Measurements from ENCODE around the gene MAN1C1.
"Not testable (repeated sequence)": the region's sequence is repeated elsewhere in the genome, so short reads cannot be mapped to it uniquely, and the experiment has no call there.

MAN1C1 gene

GRCh38 chr1:25698252-25698651 is 81.7 kb downstream of the MAN1C1 start:
- DNase-seq (ENCODE audit: low spot score): no peak

GRCh38 chr1:25699059-25699458 is 82.5 kb downstream of the MAN1C1 start:
- DNase-seq (ENCODE audit: low spot score): not testable (repeated sequence)

GRCh38 chr1:25699500-25700143 is 83.0 kb downstream of the MAN1C1 start:
- no peak for DNase-seq (ENCODE audit: low spot score)

GRCh38 chr1:25700144-25700523 is 83.5 kb downstream of the MAN1C1 start:
- no peak for DNase-seq (ENCODE audit: low spot score)

GRCh38 chr1:25700626-25701025 is 84.0 kb downstream of the MAN1C1 start:
- no peak for DNase-seq (ENCODE audit: low spot score)

- DNase-seq (ENCODE audit: low spot score): no peak
Observed at GRCh38 chr1:25701030-25701785, 84.6 kb downstream of the MAN1C1 start.

- DNase-seq (ENCODE audit: low spot score): no peak
Observed at GRCh38 chr1:25702101-25702775, 85.6 kb downstream of the MAN1C1 start.

GRCh38 chr1:25703041-25703440 is 86.5 kb downstream of the MAN1C1 start:
- no peak for DNase-seq (ENCODE audit: low spot score)

- DNase-seq (ENCODE audit: low spot score): no peak
Observed at GRCh38 chr1:25703671-25704266, 87.2 kb downstream of the MAN1C1 start.

- no peak for DNase-seq (ENCODE audit: low spot score)
Observed at GRCh38 chr1:25704267-25704691, 87.7 kb downstream of the MAN1C1 start.

GRCh38 chr1:25705699-25706098 is 89.1 kb downstream of the MAN1C1 start:
- no peak for DNase-seq (ENCODE audit: low spot score)

- no peak for DNase-seq (ENCODE audit: low spot score)
Observed at GRCh38 chr1:25706146-25707089, 89.8 kb downstream of the MAN1C1 start.

GRCh38 chr1:25707280-25708016 is 90.9 kb downstream of the MAN1C1 start:
- DNase-seq (ENCODE audit: low spot score): no peak

GRCh38 chr1:25710583-25711347 is 94.2 kb downstream of the MAN1C1 start:
- no peak for DNase-seq (ENCODE audit: low spot score)

- DNase-seq (ENCODE audit: low spot score): no peak
Observed at GRCh38 chr1:25711555-25712298, 95.1 kb downstream of the MAN1C1 start.

GRCh38 chr1:25712299-25712970 is 95.8 kb downstream of the MAN1C1 start:
- no peak for DNase-seq (ENCODE audit: low spot score)

- DNase-seq (ENCODE audit: low spot score): no peak
Observed at GRCh38 chr1:25713961-25714360, 97.4 kb downstream of the MAN1C1 start.

GRCh38 chr1:25714372-25714931 is 97.9 kb downstream of the MAN1C1 start:
- no peak for DNase-seq (ENCODE audit: low spot score)
